Hematopoietic multipotent progenitor cell treated with erythropoietin and hydrocortisone succinate and interleukin-3 and kit ligand, for 17 days (in vitro differentiated cells): Measurements from ENCODE around the gene ARHGDIA.

ENCODE experiments used
- DNase-seq: peaks from one replicate; pipeline ENCODE4 v3.0.0-alpha.2; 2015; ENCODE audit warnings: low spot score

ARHGDIA gene

DNA sequence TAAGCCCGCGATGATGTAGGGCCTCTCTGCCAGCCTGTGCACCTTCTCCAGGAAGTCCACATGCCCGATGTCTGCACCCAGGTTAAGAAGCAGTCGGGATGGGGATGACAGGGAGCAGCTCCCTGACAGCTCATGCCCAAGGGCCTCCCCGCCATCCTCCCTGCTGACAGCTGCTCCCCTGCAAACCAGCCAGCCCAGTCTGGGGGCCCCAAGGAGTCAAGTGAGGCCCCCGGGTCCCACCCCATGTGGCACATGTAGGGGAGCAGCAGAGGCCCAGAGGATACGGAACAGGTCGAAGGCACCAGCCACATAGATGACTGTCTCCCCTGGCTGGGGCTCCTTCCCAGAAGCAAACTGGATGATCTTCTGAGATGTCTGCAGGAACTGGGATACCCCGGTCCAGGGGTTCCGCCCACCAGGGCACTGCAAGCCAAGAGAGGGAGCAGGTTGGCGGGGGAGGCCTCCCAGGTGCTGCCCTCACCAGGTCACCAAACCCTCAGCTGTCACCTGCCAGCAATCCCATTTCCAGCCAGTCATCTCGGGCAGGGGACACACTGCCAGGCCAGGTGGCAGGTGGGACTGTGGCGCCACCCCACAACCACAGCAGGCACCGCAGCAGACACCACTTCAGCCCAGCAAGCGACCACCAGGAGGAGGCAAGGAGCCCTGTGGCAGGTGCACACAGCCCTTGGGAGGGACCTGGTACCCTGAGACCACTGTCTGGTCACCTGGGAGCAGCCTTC, 35.5 kb upstream of the ARHGDIA start:
- peak; percentile 26 for DNase-seq

DNA sequence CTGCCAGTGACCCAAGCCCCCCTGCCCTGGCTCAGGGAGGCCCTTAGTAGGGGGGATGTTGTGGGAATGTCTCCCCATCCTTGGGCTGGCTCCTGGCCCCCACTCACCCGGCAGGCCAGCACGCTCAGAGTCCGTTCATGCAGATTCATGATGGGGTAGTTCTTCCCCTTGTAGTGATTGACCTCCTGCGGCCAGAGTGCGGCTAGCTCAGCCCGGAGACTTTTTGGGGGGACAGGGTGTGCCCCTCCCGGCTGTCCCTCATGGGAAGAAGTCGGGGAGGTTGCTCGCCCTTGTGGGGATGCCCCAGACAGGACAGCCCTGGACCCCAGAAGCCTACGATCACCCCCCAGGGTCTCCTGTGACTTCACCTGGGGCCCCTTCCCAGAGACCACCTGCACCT, 34.9 kb upstream of the ARHGDIA start:
- no peak for DNase-seq

DNA sequence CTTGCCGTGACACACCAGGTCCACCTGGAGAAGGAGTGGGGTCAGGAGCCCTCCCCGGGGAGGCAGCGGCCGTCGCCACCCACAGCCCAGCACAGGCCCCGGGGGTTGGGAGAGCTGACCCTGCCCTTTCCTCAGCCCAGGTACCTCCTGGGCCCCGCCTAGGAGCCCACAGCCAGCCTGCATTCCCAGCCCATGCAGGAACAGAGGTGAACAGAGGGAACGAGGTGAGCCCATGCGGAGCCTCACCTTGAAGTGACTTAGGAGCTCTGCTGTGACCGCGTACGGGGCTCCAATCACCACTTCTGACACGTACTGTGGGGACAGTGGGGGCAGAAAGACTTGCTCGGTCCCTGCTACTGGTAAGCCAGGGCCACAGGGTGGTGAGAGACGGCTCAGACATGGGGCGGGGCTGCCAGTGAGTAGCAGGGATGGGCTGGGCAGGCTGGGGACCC, 34.3 kb upstream of the ARHGDIA start:
- no peak for DNase-seq

DNA sequence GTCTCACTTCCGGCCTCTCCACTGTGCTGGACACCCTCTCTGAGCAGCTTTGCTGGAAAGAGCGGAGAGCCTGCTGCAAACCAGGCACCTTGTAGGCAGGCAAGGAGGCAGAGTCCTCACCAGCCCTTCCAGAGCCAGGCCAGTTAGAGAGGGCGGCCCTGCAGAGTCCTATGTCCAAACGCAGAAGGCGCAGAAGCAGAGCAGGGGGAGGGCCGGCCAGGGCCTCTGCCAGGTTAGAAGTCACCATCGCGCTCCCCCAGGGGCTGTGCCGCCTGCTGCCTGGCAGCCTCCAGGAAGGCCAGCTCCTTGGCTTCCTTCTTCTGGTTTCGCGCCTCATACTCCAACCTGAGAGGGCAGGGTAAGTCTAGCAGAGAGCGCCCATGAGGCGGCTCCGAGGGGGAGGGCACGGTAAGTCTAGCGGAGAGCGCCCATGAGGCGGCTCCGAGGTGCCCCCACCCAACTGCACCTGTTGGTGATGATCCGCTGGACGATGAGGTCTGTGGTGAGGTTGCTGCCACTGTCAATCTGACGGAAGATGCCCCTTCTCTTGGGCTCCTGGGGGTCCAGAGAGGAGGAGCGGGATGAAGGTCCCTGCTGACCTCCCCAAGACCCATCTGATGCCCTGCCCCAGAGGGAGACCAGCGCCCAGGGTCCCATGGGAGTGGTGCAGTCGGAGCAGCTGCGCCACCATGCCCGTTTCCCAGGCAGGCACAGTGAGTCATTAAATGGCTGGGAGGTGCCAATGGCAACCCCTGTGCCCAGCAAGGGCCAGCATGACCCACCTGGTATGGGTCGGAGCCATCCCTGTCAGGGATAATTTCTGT, 33.7 kb upstream of the ARHGDIA start:
- no peak for DNase-seq

DNA sequence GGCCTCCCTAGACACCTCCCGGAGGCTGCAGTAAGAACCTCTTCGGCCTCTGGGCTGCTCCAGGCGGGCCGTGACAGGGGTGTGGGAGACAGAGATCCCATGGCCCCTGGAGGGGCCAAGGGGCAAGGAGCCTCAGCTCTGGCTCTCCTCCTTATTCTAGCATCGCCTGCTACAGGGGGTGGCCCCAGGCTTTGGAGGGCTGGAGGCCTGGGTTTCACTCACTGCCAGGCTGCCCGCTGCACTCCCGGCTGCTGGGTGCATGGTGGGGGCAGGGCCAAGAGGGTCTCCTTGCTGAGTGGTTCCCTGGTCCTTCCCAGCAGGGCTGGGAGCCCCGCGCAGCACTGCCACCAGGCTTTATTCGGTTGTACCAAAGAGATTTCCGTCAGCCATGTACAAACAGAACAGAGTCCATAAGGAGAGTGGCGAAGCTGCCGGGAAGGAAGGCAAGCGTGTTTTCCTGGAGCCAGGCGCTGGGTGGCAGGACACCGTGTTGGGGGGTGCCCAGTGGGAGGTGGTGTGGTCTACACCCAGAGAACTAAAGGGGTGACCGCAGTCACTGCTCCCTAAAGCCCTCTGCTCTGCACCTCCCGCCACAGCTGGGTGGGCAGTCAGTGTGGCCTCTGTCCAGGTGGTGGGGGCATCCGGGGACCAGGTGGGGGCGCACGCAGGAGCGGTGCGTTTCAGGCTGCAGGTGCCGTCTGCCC, 32.9 kb upstream of the ARHGDIA start:
- DNase-seq: no peak

DNA sequence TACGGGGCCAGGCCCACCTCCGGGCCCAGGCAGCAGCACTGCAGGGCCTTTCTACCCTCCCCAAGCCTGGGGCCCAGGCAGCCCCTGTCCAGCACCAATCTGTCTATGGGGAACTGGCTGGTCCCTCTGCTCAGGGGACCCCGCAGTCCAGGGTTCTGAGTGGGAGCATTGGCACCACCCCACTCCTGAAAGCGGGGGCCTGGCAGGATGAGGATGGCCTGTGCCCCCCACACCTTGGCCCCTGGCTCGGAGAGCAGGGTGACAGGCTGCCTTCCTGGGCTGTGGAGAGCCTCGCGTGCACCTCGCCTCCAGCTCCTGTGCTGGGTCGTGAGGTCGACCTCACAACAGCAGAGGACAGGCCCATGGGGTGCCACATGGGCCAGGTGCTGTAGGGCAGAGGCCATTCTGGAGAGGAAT, 32.3 kb upstream of the ARHGDIA start:
- no peak for DNase-seq

DNA sequence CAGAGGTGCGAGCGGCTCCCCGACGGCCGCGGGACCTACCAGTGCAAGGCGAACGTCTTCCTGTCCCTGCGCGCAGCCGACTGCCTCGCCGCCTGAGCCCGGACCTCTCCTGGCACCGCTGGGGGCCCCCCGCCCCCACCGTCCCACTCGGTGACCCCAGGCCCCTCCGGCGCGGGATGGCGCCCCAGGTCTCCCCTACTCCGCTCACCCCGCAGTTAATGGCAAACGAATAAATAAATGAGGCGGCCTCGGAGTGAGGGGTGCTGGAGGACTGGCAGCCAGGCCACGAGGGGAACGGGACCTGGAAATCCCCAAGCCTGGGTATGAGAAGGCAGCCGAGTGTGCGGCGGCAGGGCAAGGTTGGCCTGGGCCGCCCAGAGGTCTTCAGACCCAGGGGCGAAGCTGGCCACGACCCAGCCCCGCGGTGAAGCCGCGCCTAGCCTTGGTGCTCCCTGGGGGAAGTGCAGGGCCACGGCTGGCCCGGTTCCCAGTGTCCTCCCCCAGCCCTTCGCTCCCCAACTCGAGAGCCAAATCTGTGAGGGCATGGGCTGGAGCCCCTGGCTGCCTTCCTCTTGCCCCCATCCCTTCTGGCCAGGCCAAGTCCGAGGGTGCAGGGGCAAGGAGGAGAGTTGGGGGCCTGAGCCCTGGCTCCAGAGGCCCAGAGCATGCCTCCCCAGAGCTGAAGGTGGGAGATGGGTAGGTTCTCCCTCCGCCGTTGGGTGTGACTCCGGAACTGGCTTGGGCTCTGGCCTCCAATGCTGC, 31.7 kb upstream of the ARHGDIA start:
- DNase-seq: no peak

DNA sequence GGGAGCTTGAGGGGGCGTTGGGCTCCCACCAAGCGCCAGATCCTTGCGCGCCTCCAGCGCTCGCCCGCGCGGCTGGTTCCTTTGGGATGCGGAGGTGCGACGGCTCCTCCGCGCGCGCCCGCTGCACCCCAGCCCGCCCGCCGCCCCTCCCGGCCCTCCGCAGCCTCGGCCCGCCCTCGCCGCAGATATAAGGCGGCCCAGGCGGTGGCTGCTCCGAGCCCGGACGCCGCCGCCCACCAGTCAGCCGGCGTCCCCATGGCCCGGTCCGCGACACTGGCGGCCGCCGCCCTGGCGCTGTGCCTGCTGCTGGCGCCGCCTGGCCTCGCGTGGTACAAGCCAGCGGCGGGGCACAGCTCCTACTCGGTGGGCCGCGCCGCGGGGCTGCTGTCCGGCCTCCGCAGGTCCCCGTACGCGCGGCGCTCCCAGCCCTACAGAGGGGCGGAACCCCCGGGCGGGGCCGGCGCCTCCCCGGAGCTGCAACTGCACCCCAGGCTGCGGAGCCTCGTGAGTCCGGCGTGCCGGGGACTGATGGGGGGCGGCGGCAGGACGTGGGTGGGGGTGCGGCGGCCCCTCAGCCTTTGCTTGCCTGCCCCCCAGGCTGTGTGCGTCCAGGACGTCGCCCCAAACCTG, 31.0 kb upstream of the ARHGDIA start, which contains the start of gene NPB:
TSS of gene NPB (plus strand) at position 216 of the 630 bp plus-strand sequence. CDS start at position 256, 40 bp downstream.
- peak; percentile 43 for DNase-seq

DNA sequence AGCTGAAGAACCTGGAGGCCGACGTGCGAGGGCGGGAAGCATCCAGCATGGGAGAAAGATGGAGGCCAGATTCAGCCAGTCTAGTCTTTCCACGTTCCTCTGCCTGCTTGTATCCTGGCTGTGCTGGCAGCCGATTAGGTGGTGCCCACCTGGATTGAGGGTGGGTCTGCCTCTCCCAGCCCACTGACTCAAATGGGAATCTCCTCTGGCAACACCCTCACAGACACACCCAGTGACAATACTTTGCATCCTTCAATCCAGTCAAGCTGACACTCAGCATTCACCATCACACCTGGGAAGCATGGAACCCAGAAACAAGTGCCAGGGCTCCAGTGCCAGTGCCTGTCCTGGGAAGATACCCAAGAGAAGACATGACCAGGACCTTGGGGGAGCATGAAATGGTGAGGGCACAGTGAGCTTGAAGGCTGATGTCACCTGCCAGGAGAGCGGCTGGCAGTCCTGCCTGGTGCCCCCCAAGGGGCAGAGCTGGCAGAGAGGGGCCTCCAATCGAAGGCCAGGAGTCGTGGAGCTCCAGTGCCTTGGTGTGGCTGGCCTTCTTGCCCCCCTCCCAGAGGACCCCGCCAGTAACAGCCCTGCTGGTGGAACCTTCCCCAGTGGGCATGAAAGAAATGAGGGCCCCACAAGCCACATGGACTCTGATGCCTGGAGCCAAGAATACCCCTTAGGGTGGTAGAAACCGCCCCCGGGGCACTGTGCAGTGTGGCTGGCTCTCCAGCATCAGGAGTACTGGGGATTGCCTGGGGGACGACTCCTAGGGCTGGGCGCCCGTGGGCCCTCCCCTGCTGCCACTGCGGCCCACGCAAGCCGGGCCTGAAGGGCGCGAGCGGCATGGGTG, 30.3 kb upstream of the ARHGDIA start:
- no peak for DNase-seq

DNA sequence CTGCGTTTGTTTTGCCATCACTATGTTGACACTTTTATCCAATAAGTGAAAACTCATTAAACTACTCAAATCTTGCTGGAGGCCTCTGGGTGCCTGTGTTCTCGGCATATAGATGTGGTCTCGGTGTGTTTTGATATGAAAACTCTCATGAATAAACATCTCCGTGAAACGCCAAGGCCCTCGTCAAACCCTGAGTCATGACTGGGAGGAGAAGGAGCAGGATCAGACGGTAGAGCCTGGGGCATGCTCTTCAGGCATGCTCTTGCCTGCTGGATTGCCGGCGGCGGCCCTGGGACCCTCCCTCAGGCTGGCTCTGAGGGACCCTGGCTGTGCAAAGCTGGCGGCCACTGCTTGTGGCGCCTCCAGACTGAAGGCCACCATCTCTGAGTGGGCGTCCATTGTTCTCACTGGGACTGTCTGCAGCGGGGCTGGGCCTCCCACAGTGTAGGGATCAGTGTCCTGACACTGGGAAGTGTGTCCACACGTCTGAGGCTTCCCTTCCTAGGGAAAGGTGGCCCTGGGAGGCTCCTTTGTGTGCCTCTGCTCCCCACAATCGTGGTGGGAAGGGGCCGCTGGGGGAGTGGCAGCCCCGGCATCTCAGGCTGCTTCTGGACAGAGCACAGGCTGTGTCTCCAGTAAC, 29.2 kb upstream of the ARHGDIA start:
- no peak for DNase-seq

DNA sequence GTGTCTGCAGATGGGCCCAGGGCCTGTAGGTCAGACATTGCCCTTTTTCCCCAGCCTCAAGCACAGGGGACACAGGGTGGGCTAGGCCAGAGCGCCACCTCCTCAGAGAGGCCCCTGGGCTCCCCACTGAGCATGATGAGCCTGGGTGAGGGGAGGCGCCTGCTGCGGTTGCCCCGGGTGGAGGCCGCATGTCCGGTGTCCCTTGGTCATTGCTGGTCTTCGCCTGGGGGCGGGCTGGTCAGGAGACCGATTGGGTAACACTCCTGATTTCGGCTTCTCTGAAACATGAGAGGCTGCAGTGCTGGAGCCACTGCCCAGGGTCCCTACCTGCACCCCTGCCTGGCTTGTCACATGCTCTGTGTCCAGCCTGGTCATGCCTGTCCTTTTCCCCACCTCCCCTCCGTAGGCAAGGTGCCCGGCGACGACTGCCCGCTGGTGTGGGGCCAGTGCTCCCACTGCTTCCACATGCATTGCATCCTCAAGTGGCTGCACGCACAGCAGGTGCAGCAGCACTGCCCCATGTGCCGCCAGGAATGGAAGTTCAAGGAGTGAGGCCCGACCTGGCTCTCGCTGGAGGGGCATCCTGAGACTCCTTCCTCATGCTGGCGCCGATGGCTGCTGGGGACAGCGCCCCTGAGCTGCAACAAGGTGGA, 28.5 kb upstream of the ARHGDIA start:
- no peak for DNase-seq

DNA sequence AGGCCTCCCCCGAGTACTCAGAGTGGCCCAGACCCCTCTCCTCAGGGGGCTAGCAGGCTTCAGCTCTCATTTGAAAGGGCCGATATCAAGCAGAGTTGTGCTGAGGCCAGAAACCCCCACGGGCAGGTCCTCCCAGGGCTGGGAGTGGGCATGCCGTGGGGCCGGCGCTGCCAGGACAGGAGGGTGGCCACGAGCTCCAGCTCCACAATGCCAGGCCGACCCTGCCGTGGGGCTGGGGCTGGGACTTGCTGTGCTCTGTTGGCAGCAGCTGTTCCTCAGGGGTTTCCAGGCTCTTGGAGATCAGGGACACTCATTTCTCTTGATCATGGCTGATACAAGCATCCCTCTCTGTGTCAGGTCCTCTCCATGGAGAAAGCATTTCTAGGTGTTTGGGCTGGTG, 27.7 kb upstream of the ARHGDIA start:
- no peak for DNase-seq

DNA sequence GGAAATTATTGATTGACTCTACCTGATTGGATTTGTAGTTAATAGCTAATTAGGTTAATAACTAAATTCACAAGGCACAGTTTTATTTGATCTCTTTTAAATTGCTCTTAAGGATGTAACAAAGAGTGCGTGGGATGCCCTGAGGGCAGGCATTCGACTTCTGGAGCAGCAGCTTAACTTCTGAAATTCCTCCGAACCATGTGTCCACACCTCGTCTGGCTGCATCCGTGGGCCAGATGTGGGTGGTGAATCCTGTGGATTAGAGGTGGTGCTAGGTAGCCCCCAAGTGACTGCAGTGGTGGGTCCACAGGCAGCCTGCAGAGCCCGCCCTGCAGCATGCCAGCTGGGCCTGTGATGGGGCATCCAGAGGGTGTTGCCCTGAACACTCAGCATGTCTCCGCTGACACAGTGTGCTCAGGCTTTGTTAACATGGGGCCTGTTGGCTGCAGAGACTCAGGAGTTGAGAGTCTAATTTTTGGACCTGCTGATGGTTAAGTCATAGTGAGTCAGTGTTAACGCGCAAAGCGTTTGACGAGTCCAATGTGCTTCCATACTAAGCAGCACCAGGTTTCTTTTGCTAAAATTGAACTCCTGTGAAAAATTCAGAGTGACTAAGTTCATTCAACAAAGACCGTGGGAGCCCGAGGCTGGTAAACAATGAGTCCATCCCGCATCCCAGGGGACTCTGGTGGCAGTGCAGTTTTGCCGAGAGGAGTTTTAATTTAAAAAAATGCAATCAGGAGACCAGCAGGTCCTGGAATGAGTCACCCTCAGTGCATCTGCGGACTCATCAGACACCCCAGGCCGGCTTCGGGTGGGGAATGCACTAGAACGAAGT, 27.1 kb upstream of the ARHGDIA start:
- no peak for DNase-seq

DNA sequence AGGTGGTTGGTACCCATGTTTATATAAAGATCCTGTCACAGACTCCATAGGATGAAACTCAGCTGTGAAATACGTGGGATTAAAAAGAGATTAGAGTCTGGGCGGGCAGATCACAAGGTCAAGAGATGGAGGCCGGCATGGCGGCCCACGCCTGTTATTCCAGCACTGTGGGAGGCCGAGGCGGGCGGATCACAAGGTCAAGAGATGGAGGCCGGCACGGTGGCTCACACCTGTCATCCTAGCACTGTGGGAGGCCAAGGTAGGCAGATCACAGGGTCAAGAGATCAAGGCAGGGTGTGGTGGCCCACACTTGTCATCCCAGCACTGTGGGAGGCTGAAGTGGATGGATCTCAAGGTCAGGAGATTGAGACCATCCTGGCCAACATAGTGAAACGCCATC, 24.3 kb upstream of the ARHGDIA start:
- DNase-seq: no peak

DNA sequence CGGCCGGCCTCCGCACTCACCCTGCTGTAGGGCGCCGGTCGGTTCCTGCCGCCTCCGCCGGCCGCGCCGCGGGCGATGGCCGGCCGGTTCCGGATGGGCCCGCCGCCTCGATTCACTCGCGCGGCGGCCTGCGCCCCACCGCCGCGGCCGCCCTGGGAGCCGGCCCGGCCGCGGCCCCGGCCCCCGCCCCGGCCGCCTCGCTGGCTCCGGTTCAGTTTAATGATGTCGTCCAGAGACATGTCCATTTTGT, 20.1 kb upstream of the ARHGDIA start:
- DNase-seq: no peak

DNA sequence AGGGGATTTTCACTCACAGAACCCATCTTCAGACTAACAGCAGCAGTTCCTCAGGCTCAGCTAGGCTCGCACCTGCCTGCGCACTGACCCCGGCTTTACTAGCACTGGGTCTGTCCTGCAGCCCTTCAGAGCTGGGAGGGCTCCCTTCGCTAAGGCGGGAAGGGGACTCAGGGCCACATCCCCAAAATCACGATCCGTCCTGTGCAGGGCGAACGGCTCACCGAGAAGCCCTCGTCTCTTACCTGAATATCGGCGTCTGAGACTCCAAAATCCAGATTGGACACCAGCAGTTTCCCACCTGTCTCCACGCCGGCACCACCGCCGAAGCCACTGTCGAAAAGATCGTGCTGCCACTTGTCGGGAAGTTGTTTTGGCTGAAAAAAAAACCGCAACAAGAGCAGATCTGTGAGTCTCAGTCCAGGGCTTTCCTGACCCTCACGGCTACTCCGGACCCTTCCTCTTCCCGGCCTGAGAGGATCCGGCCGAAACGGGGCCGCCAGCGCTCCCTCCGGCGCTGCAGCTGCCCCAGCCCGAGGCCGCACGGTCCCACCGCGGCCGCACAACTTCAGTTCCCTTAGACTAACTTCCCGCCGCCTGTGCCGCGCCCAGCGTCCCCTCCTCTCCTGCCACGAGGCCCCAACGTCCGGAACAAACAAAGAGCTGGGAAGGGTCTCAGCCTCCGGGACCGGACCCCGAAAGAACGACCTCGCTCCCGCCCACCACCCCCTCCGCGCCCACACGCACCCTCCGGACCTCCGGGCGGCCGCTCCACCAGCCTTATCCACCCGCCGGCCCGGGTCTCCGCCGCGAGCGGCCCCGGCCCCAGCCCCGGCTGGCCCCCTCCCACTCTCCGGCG, 19.5 kb upstream of the ARHGDIA start:
- DNase-seq: no peak

DNA sequence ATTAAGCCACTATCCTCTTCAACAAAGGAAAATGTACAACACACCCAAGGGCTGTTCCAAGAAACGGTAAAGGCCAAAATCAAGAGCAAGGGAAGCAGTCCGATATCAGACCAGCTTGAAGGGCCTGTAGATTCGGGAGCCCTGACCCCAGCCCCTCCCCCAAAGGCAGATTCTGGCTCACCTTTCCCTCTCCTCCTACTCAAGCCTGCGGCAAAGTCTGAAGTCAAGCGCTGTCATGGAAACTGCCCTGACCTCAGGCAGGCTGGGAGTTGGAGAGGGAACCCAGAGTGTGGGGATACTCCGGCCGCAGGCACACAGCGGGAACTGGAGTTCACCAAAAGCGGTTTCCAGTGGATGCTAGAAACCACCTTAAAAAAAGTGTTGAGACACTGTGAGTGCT, 18.5 kb upstream of the ARHGDIA start:
- no peak for DNase-seq
